Ascending aorta (tissue), 2 donors: ENCODE results near the gene UGT1A7. TPM values are rescaled to one million over a fixed set of nuclear protein-coding genes. Genes with fewer than 3 reads are reported as not detected.
A peak's percentile ranks its signal among the peaks of the same experiment; 100 is the strongest.

Experiments
- DNase-seq, 2 donors: peaks; one replicate each; pipeline ENCODE4 v3.0.0-alpha.2; 2019; ENCODE audit warnings: low spot score in 2 of 2
- H3K27ac ChIP-seq, 2 donors: fragments of 200-600 bp; sonication (generic); one replicate each; pipeline ENCODE4 v1.5.1; 2016 to 2017; ENCODE audit warnings: mild to moderate bottlenecking in 1 of 2
- H3K27me3 ChIP-seq: fragments of 200-600 bp; sonication (generic); one replicate; pipeline ENCODE4 v1.5.1; 2017
- H3K36me3 ChIP-seq, 2 donors: fragments of 200-600 bp; sonication (generic); one replicate each; pipeline ENCODE4 v1.5.1; 2016
- H3K4me1 ChIP-seq, 2 donors: fragments of 200-600 bp; sonication (generic); one replicate each; pipeline ENCODE4 v1.5.1; 2016 to 2017; ENCODE audit warnings: mild to moderate bottlenecking in 1 of 2
- H3K4me3 ChIP-seq, 2 donors: fragments of 200-600 bp; sonication (generic); one replicate each; pipeline ENCODE4 v1.5.1; 2016 to 2017; ENCODE audit warnings: mild to moderate bottlenecking in 1 of 2
- H3K9me3 ChIP-seq, 2 donors: fragments of 200-600 bp; sonication (generic); one replicate each; pipeline ENCODE4 v1.5.1; 2016
- CTCF ChIP-seq, 3 experiments: fragments of 200-600 bp in 2 of 3; fragments of 450-650 bp in 1 of 3; sonication (generic) in 2 of 3; IDR thresholded peaks; one replicate each; pipeline ENCODE4 v1.5.1; 2016 to 2019; ENCODE audit warnings: antibody characterized with exemption in 3 of 3, mild to moderate bottlenecking in 1 of 3, moderate library complexity in 1 of 3
- intact Hi-C: fragments of 100-400 bp; cut with DNase I; formaldehyde crosslinking; loops from one replicate; pipeline ENCODE4 v1.15.1; 2023
- total RNA-seq: library from RNA; depleted of rRNA; stranded (reverse); fragments of >200 nt; gene quantifications from one replicate; pipeline ENCODE4 v1.1.0, GENCODE V29; 2016

Gene UGT1A7
- total RNA-seq, 1 donor from 2014 or later: not detected

- intact Hi-C loops: no loop called here
- DNase-seq: no peak
- H3K9me3 ChIP-seq: no peaks in the 10 kb centered on the region
- H3K36me3 ChIP-seq: no peaks in the 10 kb centered on the region
- no peaks in the 10 kb centered on the region for H3K27me3 ChIP-seq
- H3K4me3 ChIP-seq: no peak overlapping the region
- H3K4me1 ChIP-seq: no peaks in the 10 kb centered on the region
- no peak for TF ChIP-seq CTCF (IDR thresholded peaks at IDR 0.05)
- no peak overlapping the region for H3K27ac ChIP-seq
These were observed 128.7 kb downstream of the UGT1A7 start for GRCh38 chr2:233810385-233810784.

- Histone ChIP-seq H3K27ac (no peak overlapping the region), H3K4me3 (no peak overlapping the region), H3K27me3 (no peaks in the 10 kb centered on the region), H3K9me3 (no peaks in the 10 kb centered on the region), H3K4me1 (no peaks in the 10 kb centered on the region), H3K36me3 (no peaks in the 10 kb centered on the region)
- intact Hi-C loops: no loop called here
- DNase-seq: no peak
- no peak for TF ChIP-seq CTCF (IDR thresholded peaks at IDR 0.05)
These were observed 129.4 kb downstream of the UGT1A7 start for GRCh38 chr2:233811087-233811486.

- intact Hi-C loops: no loop called here
- no peak for TF ChIP-seq CTCF (IDR thresholded peaks at IDR 0.05)
- Histone ChIP-seq H3K36me3 (no peaks in the 10 kb centered on the region), H3K9me3 (no peaks in the 10 kb centered on the region), H3K27ac (no peak overlapping the region), H3K4me1 (no peaks in the 10 kb centered on the region), H3K4me3 (no peak overlapping the region), H3K27me3 (no peaks in the 10 kb centered on the region)
- no peak for DNase-seq
These were observed 130.0 kb downstream of the UGT1A7 start for GRCh38 chr2:233811732-233812131.

GRCh38 chr2:233813236-233814055 is 131.7 kb downstream of the UGT1A7 start:
- no peaks in the 10 kb centered on the region for H3K9me3 ChIP-seq
- H3K27ac ChIP-seq: no peak overlapping the region
- no peak overlapping the region for H3K4me3 ChIP-seq
- H3K36me3 ChIP-seq: no peaks in the 10 kb centered on the region
- TF ChIP-seq CTCF (IDR thresholded peaks at IDR 0.05): no peak
- no peaks in the 10 kb centered on the region for H3K27me3 ChIP-seq
- DNase-seq: peak in 1 of 2 donors; percentile 41
- no peaks in the 10 kb centered on the region for H3K4me1 ChIP-seq
- intact Hi-C loops: no loop called here

GRCh38 chr2:233814056-233814835 is 132.5 kb downstream of the UGT1A7 start:
- H3K36me3 ChIP-seq: no peaks in the 10 kb centered on the region
- intact Hi-C loops: no loop called here
- no peak for TF ChIP-seq CTCF (IDR thresholded peaks at IDR 0.05)
- H3K4me1 ChIP-seq: no peaks in the 10 kb centered on the region
- no peak overlapping the region for H3K4me3 ChIP-seq
- no peak overlapping the region for H3K27ac ChIP-seq
- no peak for DNase-seq
- no peaks in the 10 kb centered on the region for H3K9me3 ChIP-seq
- no peaks in the 10 kb centered on the region for H3K27me3 ChIP-seq
